K562 (cell line): ENCODE results near the gene ATIC.

ENCODE experiments used
- ATF7 ChIP-seq: fragments of 450-650 bp; IDR thresholded peaks from 2 replicates; pipeline ENCODE4 v1.7.1; 2014; ENCODE audit warnings: mild to moderate bottlenecking, moderate library complexity
- CHD2 ChIP-seq: IDR thresholded peaks from 2 replicates; pipeline ENCODE4 v1.6.1; 2011; ENCODE audit warnings: low read depth, low read length
- MXI1 ChIP-seq: IDR thresholded peaks from 2 replicates; pipeline ENCODE4 v1.6.1; 2011; ENCODE audit warnings: low read depth, mild to moderate bottlenecking, improper control_type of control experiment, low read length
- NCOA4 ChIP-seq: fragments of 450-650 bp; IDR thresholded peaks from 2 replicates; pipeline ENCODE4 v1.6.1; 2018; ENCODE audit warnings: mild to moderate bottlenecking; ENCODE audit not compliant: partially characterized antibody
- POLR2A ChIP-seq: fragments of 450-650 bp; conservative IDR thresholded peaks from 2 replicates; pipeline ENCODE4 v1.6.1; 2016
- RFX5 ChIP-seq: IDR thresholded peaks from 2 replicates; pipeline ENCODE4 v1.6.1; 2011; ENCODE audit warnings: low read depth, mild to moderate bottlenecking, improper control_type of control experiment, low read length
- RNF2 ChIP-seq: sonication (generic); IDR thresholded peaks from 2 replicates; pipeline ENCODE4 v1.6.1; 2016
- SP1 ChIP-seq: sonication (generic); formaldehyde crosslinking; IDR thresholded peaks from 2 replicates; pipeline ENCODE4 v1.8.1; 2022; ENCODE audit warnings: mild to moderate bottlenecking, missing genetic modification reagents
- USF1 ChIP-seq: sonication (generic); formaldehyde crosslinking; IDR thresholded peaks from 2 replicates; pipeline ENCODE4 v1.9.0; 2022; ENCODE audit warnings: mild to moderate bottlenecking, missing genetic modification reagents
- XRCC5 ChIP-seq: fragments of 200-400 bp; formaldehyde crosslinking; IDR thresholded peaks from 2 replicates; pipeline ENCODE4 v1.6.1; 2017; ENCODE audit warnings: low read depth, mild to moderate bottlenecking, low read length
- YY1 ChIP-seq, 3 experiments: IDR thresholded peaks; 2 replicates each; pipeline ENCODE4 v1.6.1; 2011; ENCODE audit warnings: low read length in 2 of 3, mild to moderate bottlenecking in 2 of 3, moderate library complexity in 2 of 3, borderline replicate concordance in 1 of 3, control low read depth in 1 of 3, low read depth in 1 of 3; ENCODE audit not compliant: insufficient read depth in 3 of 3, insufficient replicate concordance in 2 of 3, control insufficient read depth in 1 of 3, insufficient read length in 1 of 3; ENCODE audit errors: extremely low read depth in 1 of 3
- ZFX ChIP-seq: sonication (generic); formaldehyde crosslinking; IDR thresholded peaks from 2 replicates; pipeline ENCODE4 v1.8.0; 2022; ENCODE audit warnings: mild to moderate bottlenecking, missing genetic modification reagents, moderate library complexity
- ZNF318 ChIP-seq, 2 experiments: fragments of 450-650 bp; IDR thresholded peaks; 2 replicates each; pipeline ENCODE4 v1.6.1; 2016; ENCODE audit warnings: mild to moderate bottlenecking in 2 of 2, borderline replicate concordance in 1 of 2, low read depth in 1 of 2, moderate library complexity in 1 of 2
- TF ChIP-seq, protein P1 (sequence below), 3 experiments: IDR thresholded peaks in 2 of 3; conservative IDR thresholded peaks in 1 of 3; 2 replicates each; pipeline ENCODE4 v1.5.1; 2011 to 2012; ENCODE audit warnings: low read length in 3 of 3, mild to moderate bottlenecking in 3 of 3, control low read depth in 2 of 3, improper control_type of control experiment in 1 of 3, inconsistent platforms in 1 of 3, low read depth in 1 of 3, mixed read lengths in 1 of 3, moderate library complexity in 1 of 3; ENCODE audit not compliant: insufficient read depth in 2 of 3

GRCh38 chr2:215328066-215328465 is 16.2 kb downstream of the ATIC start:
- TF ChIP-seq USF1 (no peak), XRCC5 (no peak), MXI1 (no peak), SP1 (CRISPR knock-in tag) (no peak), ZNF318 (IDR thresholded peaks at IDR 0.05; ENCODE audit: borderline replicate concordance in 1 of 2, low read depth in 1 of 2) (no peak), NCOA4 (no peak), ATF7 (no peak), YY1 (IDR thresholded peaks at IDR 0.05; ENCODE audit: borderline replicate concordance in 1 of 3, control insufficient read depth in 1 of 3, extremely low read depth in 1 of 3, insufficient read depth in 3 of 3, insufficient read length in 1 of 3, insufficient replicate concordance in 2 of 3, low read depth in 1 of 3, low read length in 2 of 3) (no peak), CHD2 (no peak), RFX5 (no peak), ZFX (no peak), RNF2 (no peak), POLR2A (no peak)
- TF ChIP-seq, protein P1, sequence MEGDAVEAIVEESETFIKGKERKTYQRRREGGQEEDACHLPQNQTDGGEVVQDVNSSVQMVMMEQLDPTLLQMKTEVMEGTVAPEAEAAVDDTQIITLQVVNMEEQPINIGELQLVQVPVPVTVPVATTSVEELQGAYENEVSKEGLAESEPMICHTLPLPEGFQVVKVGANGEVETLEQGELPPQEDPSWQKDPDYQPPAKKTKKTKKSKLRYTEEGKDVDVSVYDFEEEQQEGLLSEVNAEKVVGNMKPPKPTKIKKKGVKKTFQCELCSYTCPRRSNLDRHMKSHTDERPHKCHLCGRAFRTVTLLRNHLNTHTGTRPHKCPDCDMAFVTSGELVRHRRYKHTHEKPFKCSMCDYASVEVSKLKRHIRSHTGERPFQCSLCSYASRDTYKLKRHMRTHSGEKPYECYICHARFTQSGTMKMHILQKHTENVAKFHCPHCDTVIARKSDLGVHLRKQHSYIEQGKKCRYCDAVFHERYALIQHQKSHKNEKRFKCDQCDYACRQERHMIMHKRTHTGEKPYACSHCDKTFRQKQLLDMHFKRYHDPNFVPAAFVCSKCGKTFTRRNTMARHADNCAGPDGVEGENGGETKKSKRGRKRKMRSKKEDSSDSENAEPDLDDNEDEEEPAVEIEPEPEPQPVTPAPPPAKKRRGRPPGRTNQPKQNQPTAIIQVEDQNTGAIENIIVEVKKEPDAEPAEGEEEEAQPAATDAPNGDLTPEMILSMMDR (IDR thresholded peaks at IDR 0.05 in 2 of 3, conservative IDR thresholded peaks at IDR 0.05 in 1 of 3; ENCODE audit: insufficient read depth in 2 of 3, low read depth in 1 of 3, low read length in 3 of 3), result no peak
